Neural progenitor cell (in vitro differentiated cells): ENCODE data around the gene THAP12. TPM values are rescaled to one million over a fixed set of nuclear protein-coding genes. Genes with fewer than 3 reads are reported as not detected.

Experiments used
- DNase-seq: peaks from one replicate; pipeline ENCODE4 v3.0.0-alpha.2; 2016; ENCODE audit warnings: low spot score
- H2AFZ ChIP-seq: fragments of 200-600 bp; sonication (generic); replicated peaks from 2 replicates; pipeline ENCODE4 v1.6.1; 2016; ENCODE audit warnings: antibody characterized with exemption
- H3F3A ChIP-seq: fragments of 200-600 bp; sonication (generic); 2 replicates; pipeline ENCODE4 v1.6.1; 2016; ENCODE audit warnings: antibody characterized with exemption, low read depth
- H3K27ac ChIP-seq: fragments of 200-600 bp; sonication (generic); 2 replicates; pipeline ENCODE4 v1.5.1; 2016; ENCODE audit warnings: mild to moderate bottlenecking
- H3K27me3 ChIP-seq: fragments of 200-600 bp; sonication (generic); 2 replicates; pipeline ENCODE4 v1.6.1; 2016; ENCODE audit warnings: mild to moderate bottlenecking, moderate library complexity
- H3K36me3 ChIP-seq: fragments of 200-600 bp; sonication (generic); 2 replicates; pipeline ENCODE4 v1.5.1; 2016
- H3K4me1 ChIP-seq: fragments of 200-600 bp; sonication (generic); 2 replicates; pipeline ENCODE4 v1.6.1; 2016; ENCODE audit warnings: mixed run types
- H3K4me2 ChIP-seq: fragments of 200-600 bp; sonication (generic); 2 replicates; pipeline ENCODE4 v1.6.1; 2016
- H3K4me3 ChIP-seq: fragments of 200-600 bp; sonication (generic); 2 replicates; pipeline ENCODE4 v1.5.1; 2016
- H3K79me2 ChIP-seq: fragments of 200-600 bp; sonication (generic); 2 replicates; pipeline ENCODE4 v1.6.1; 2016; ENCODE audit warnings: low read depth
- H3K9ac ChIP-seq: fragments of 200-600 bp; sonication (generic); 2 replicates; pipeline ENCODE4 v1.6.1; 2016
- H3K9me3 ChIP-seq: fragments of 200-600 bp; sonication (generic); 2 replicates; pipeline ENCODE4 v1.5.1; 2016; ENCODE audit warnings: low read depth
- H4K20me1 ChIP-seq: fragments of 200-600 bp; sonication (generic); 2 replicates; pipeline ENCODE4 v1.6.1; 2016; ENCODE audit warnings: low read depth
- H3K27ac Mint-ChIP-seq: 3 replicates; pipeline ENCODE4 v1.8.0; 2021; ENCODE audit warnings: mixed read lengths
- H3K27me3 Mint-ChIP-seq: 2 replicates; pipeline ENCODE4 v1.8.0; 2022; ENCODE audit warnings: low read depth, mild to moderate bottlenecking, inconsistent platforms, moderate library complexity, mixed read lengths; ENCODE audit not compliant: insufficient read depth
- H3K36me3 Mint-ChIP-seq: 3 replicates; pipeline ENCODE4 v1.8.0; 2021; ENCODE audit warnings: mixed read lengths
- H3K4me1 Mint-ChIP-seq: 3 replicates; pipeline ENCODE4 v1.8.0; 2021; ENCODE audit warnings: mixed read lengths
- H3K4me3 Mint-ChIP-seq: 3 replicates; pipeline ENCODE4 v1.8.0; 2021; ENCODE audit warnings: mild to moderate bottlenecking, moderate library complexity, mixed read lengths
- H3K9me3 Mint-ChIP-seq: 3 replicates; pipeline ENCODE4 v1.8.0; 2020; ENCODE audit warnings: mixed read lengths
- CTCF ChIP-seq: fragments of 200-600 bp; sonication (generic); IDR thresholded peaks from 2 replicates; pipeline ENCODE4 v1.5.1; 2017; ENCODE audit warnings: antibody characterized with exemption, mild to moderate bottlenecking
- EZH2 ChIP-seq: fragments of 200-600 bp; sonication (generic); IDR thresholded peaks from 2 replicates; pipeline ENCODE4 v1.6.1; 2017; ENCODE audit warnings: antibody characterized with exemption, mild to moderate bottlenecking, moderate library complexity
- EZH2phosphoT487 ChIP-seq: fragments of 200-600 bp; sonication (generic); IDR thresholded peaks from 2 replicates; pipeline ENCODE4 v1.6.1; 2017; ENCODE audit warnings: antibody characterized with exemption
- total RNA-seq: library from RNA; depleted of rRNA; stranded (reverse); fragments of >200 nt; gene quantifications from 2 replicates; pipeline ENCODE4 v1.2.3, GENCODE V29; 2015; ENCODE audit warnings: low replicate concordance

The THAP12 gene
- total RNA-seq, 1 donor from 2014 or later: 112 TPM

GRCh38 chr11:76361776-76362175 lies 19.2 kb downstream of the THAP12 start:
- Mint-ChIP-seq H3K9me3 (no peaks in the 10 kb centered on the region), H3K27me3 (no peaks in the 10 kb centered on the region), H3K4me1 (peaks cover 4% of the 10 kb centered on the region), H3K4me3 (no peak overlapping the region), H3K36me3 (peaks cover 18% of the 10 kb centered on the region), H3K27ac (no peak overlapping the region)
- Histone ChIP-seq H3K79me2 (peaks cover 34% of the 10 kb centered on the region), H3K36me3 (peaks cover 5% of the 10 kb centered on the region), H3K4me1 (no peaks in the 10 kb centered on the region), H3K9me3 (no peaks in the 10 kb centered on the region), H4K20me1 (peaks cover 11% of the 10 kb centered on the region), H3F3A (no peaks in the 10 kb centered on the region), H3K4me3 (no peak overlapping the region), H2AFZ (no peak overlapping the region), H3K9ac (no peak overlapping the region), H3K27ac (no peak overlapping the region), H3K27me3 (no peaks in the 10 kb centered on the region), H3K4me2 (no peak overlapping the region)
- no peak for DNase-seq
- TF ChIP-seq CTCF (no peak), EZH2phosphoT487 (no peak), EZH2 (no peak)

GRCh38 chr11:76361374-76361773 lies 19.6 kb downstream of the THAP12 start:
- Mint-ChIP-seq H3K4me3 (no peak overlapping the region), H3K36me3 (peaks cover 18% of the 10 kb centered on the region), H3K27ac (no peak overlapping the region), H3K4me1 (peaks cover 4% of the 10 kb centered on the region), H3K9me3 (no peaks in the 10 kb centered on the region), H3K27me3 (no peaks in the 10 kb centered on the region)
- no peak overlapping the region for H3K4me2 ChIP-seq
- no peaks in the 10 kb centered on the region for H3K27me3 ChIP-seq
- H3K9me3 ChIP-seq: no peaks in the 10 kb centered on the region
- H4K20me1 ChIP-seq: peaks cover 11% of the 10 kb centered on the region
- H3K27ac ChIP-seq: no peak overlapping the region
- H3K4me3 ChIP-seq: no peak overlapping the region
- H3F3A ChIP-seq: no peaks in the 10 kb centered on the region
- H3K36me3 ChIP-seq: peaks cover 5% of the 10 kb centered on the region
- no peaks in the 10 kb centered on the region for H3K4me1 ChIP-seq
- no peak overlapping the region for H3K9ac ChIP-seq
- no peak for DNase-seq
- H2AFZ ChIP-seq: no peak overlapping the region
- peaks cover 30% of the 10 kb centered on the region for H3K79me2 ChIP-seq
- no peak for TF ChIP-seq EZH2phosphoT487
- TF ChIP-seq EZH2: no peak
- TF ChIP-seq CTCF: no peak

GRCh38 chr11:76355172-76355571 lies 25.8 kb downstream of the THAP12 start:
- H3K4me1 Mint-ChIP-seq: no peaks in the 10 kb centered on the region
- H3K36me3 ChIP-seq: peaks cover 8% of the 10 kb centered on the region

More at GRCh38 chr11:76355172-76355571, 25.8 kb downstream of the THAP12 start:
- no peaks in the 10 kb centered on the region for H3K27me3 ChIP-seq
- no peak overlapping the region for H2AFZ ChIP-seq
- H3K27ac Mint-ChIP-seq: no peak overlapping the region
- H3F3A ChIP-seq: no peaks in the 10 kb centered on the region
- H3K4me1 ChIP-seq: no peaks in the 10 kb centered on the region
- no peak overlapping the region for H3K9ac ChIP-seq
- H3K79me2 ChIP-seq: no peaks in the 10 kb centered on the region
- H3K27me3 Mint-ChIP-seq: no peaks in the 10 kb centered on the region
- no peak overlapping the region for H3K27ac ChIP-seq
- H3K4me3 Mint-ChIP-seq: no peak overlapping the region
- no peak overlapping the region for H3K4me3 ChIP-seq
- no peaks in the 10 kb centered on the region for H4K20me1 ChIP-seq
- no peak for DNase-seq
- H3K4me2 ChIP-seq: no peak overlapping the region
- no peaks in the 10 kb centered on the region for H3K9me3 ChIP-seq
- H3K9me3 Mint-ChIP-seq: peaks cover 3% of the 10 kb centered on the region
- peaks cover 54% of the 10 kb centered on the region for H3K36me3 Mint-ChIP-seq
- no peak for TF ChIP-seq EZH2phosphoT487
- no peak for TF ChIP-seq EZH2
- no peak for TF ChIP-seq CTCF
